Hematopoietic multipotent progenitor cell treated with erythropoietin and hydrocortisone succinate and interleukin-3 and kit ligand, for 15 days (in vitro differentiated cells): ENCODE results near the gene KDM5B.
A peak's percentile ranks its signal among the peaks of the same experiment; 100 is the strongest.
"Not testable (repeated sequence)": the region's sequence is repeated elsewhere in the genome, so short reads cannot be mapped to it uniquely, and the experiment has no call there.

Source experiments
- DNase-seq: peaks from one replicate; pipeline ENCODE4 v3.0.0-alpha.2; 2015; ENCODE audit warnings: low spot score

Gene KDM5B

GRCh38 chr1:202791077-202791747, 17.0 kb downstream of the KDM5B start:
- DNase-seq: no peak

DNA sequence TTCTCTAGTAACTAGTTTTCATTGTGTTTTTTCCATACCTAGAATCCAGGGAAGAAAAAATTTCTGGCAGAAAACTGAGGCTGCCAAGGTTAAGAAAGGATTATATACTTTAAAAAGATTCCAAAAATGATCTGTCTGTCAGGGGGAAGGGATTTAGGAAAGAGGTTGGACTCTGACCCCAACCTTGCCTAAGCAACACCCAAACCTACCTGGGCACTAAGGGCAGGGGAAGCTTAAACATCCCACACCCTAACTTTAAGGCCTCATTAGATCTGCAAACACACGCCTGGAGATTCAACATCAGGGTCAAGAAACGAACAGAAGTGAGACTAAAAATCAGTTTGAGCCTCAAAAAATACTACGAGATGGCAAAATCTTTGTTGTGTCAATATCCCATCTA, 19.4 kb downstream of the KDM5B start:
- DNase-seq: no peak

DNA sequence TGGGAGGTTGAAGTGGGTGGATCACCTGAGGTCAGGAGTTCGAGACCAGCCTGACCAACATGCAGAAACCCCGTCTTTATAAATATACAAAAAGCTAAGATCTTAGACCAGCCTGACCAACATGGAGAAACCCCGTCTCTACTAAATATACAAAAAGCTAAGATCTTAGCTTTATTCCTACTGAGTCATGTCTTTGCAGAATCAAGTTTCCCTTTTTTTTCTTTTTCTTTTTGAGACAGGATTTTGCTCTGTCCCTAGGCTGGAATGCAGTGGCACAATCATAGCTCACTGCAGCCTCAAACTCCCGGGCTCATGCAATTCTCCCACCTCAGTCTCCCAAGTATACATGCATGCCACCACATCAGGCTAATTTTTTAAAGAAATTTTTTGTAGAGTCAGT, 21.4 kb downstream of the KDM5B start:
- DNase-seq: no peak

- no peak for DNase-seq
These were observed 27.0 kb downstream of the KDM5B start for GRCh38 chr1:202781180-202781579.

- no peak for DNase-seq
These were observed 38.1 kb downstream of the KDM5B start for GRCh38 chr1:202770135-202770534.

DNA sequence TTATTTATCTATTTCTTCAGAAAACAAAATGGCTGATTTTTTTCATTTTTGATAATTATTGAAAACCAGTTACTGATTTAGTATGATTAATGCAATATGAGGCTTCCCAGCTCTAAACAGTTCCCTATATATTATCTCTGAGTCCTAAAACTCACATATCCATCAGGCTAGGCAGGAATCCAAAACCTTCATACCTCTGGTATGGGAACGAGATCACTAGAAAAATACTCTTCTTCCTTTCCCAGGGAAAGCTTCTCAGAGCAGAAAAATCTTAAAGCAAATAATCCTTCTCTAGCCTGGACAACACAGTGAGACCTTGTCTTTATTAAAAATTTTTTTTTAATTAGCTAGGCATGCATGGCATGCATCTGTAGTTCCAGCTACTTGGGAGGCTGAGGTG, 42.5 kb downstream of the KDM5B start:
- no peak for DNase-seq

DNA sequence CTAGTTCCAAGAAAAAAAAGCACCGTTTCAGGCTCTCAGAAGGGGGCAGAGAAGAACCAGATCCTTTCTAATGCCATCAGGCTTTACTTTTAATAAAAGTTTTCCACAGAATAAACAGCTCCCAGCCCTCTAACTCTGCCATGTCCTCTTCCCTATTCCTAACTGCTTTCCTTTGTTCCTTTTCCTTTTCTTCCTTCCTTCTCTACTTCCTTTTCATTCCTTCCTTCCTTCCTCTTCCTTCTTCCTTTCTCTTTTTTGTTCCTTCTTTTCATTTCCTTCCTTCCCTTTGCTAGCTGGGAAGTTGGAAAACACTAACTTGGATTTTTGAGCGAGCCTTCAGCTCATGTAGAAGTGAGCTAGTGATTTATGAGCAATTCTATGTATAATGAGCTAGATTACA, 46.2 kb downstream of the KDM5B start:
- DNase-seq: no peak

DNA sequence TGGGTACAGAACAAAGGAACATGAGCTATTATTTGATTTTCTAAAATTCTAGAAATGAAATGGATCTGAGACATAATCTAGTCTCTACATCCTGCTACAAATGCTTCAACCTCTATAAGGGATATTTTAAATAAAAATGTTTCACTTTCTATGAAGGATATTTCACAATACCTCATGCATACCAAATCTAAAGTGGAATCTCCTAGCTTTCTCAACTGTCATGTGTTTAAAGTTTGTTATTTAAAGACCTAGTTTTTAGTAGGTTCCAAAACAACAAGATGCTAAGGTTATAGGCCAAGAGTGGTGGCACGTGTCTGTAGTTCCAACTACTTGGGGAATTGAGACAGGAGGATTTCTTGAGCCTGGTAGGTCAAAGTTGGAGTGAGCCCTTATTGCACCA, 47.6 kb downstream of the KDM5B start:
- no peak for DNase-seq

GRCh38 chr1:202756391-202756790, 51.8 kb downstream of the KDM5B start:
- no peak for DNase-seq

DNA sequence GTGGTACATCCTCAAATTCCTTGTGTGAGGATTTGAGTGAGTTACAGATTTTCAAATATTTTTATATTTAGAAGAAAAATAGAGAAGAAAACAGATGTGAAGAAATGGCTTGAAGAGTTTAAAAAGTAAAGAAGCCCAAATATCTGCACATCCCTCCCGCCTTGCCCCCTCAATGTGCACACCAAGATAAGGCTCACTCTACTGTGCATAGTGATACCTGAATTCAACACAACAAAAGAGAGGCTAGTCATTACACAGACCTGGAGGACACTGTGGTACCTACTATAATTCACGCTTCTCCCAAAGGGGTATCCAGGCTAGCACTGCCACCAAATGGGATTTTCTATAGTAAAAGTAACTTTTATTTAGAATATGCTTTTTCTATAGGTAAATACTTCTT, 53.9 kb downstream of the KDM5B start:
- peak; percentile 14 for DNase-seq

- DNase-seq: no peak
These were observed 55.4 kb downstream of the KDM5B start for GRCh38 chr1:202752774-202753173.

DNA sequence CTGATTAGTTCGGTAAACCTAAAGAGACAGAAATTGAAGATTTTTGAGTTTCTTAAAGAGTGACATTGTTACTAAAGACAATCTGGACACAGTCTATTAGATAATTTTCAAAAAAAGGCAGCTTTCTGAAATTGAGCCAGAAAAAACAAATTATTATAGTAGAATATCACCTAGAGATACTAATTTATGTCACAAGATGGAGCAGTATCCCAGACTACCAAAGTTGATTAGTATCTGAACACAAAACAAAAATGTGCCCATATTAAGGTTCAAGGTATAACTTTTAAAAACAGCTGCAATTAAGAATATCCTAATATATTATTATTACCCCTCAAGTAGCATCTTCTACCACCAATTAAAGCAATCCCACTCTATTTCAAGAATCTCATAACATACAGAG, 57.5 kb downstream of the KDM5B start:
- no peak for DNase-seq

- DNase-seq: no peak
These were observed 58.2 kb downstream of the KDM5B start for GRCh38 chr1:202750024-202750423.

DNA sequence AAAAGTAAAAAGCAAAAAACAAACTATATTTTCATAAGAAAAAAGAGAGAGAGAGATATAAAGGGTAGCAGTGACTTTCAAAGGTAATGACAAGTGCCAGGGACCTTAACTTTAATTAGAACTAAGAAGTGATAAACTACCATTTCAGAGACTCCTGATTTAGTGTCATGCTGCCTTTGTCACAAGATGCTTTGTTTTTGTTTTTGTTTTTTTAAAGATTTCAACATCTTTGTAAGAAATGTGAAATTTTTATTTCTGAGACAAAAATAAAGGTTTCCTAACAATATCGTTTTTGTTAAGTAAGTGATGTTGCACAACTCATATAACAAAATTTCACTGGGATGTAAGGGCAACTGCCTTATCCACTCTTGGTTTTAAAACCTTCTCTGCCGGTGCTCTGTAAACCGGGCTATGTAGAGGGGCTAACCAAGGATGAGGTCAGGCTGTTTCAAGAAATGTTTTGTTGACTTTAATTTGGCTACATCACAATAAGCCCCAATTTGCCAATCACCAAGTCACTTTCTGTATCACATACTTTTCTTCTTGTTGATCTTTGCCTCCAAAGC, 62.8 kb downstream of the KDM5B start:
- no peak for DNase-seq

DNA sequence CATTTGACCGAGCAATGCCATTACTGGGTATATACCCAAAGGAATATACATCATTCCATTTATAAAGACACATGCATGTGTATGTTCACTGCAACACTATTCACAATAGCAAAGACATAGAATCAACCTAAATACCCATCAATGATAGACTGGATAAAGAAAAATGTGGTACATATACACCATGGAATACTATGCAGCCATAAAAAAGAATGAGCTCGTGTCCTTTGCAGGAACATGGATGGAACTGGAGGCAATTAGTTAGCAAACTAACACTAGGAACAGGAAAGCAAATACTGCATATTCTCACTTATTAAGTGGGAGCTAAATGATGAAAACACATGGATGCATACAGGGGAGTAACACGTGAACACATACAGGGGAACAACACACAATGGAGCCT, 63.5 kb downstream of the KDM5B start:
- not testable (repeated sequence) for DNase-seq

DNA sequence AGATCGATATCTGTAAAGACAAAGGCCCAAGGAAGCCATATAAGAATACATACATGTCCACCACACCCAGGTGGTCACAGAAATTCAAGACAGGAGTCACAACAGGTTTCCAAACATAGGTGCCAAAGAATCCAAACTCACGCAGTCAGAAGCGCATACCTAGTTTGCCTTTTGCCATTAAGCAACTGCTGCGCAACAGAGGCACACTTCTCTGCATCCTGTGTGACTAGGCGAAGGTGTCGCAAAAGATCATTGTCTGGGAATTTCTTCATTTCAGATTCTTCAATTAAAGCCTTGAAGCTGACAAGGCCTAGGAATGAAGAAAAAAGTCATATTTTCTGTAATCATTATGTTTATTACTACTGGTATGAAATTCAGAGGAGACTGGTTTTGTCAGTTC, 65.7 kb downstream of the KDM5B start:
- no peak for DNase-seq

DNA sequence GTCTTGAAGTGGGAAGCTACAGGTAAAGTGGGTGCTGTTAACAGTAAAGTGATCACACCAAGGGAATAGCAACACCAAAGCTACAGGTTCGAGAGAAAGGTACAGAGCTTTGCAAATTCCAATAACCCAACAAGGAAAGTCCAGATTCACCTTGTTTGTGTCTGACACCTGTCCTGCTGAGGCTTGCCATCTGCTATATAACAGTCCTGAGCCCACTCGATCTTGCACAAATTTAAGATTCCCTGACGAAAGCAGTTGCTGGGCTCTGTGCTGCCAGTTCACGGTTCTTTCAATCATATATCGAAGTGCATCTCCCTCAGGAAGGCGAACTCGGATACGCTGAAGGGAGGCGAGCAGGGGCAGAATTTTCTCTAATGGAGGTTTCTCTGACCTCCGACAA, 75.0 kb downstream of the KDM5B start:
- no peak for DNase-seq

- no peak for DNase-seq
These were observed 79.3 kb downstream of the KDM5B start for GRCh38 chr1:202728951-202729350.

DNA sequence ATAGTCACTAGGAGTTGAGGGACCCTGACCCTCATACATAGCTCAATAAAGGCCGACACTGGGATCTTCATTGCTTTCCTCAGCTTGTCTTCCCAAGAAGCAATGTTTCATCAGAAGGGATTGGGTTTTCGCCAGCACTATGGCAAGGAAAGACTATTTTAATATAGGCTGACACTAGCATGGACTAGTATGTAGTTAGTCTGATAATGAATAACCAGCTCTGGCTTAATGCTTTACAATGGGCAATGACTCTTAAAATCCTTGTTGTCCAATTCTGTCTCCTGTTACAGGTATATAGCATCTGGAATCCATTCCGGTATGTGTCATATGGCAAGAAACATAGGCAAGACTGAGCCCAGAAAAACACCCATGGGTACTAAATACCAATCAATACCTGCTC, 82.7 kb downstream of the KDM5B start:
- DNase-seq: no peak

DNA sequence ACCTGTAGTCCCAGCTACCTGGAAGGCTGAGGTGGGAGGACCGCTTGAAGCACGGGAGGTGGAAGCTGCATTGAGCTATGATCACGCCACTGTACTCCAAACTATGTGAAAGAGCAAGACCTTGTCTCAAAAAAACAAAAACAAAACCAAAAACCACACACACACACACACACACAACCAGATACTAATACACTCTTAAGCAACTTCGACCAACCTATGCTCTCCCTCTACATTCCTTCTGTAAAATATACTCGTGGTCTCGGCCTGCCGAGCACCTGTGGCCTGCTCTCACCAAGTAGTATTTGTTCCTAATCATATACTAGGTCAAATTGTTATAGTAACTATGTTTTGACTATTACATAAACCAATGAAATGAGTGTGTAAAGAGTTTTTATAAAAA, 84.5 kb downstream of the KDM5B start:
- no peak for DNase-seq

- not testable (repeated sequence) for DNase-seq
These were observed 85.2 kb downstream of the KDM5B start for GRCh38 chr1:202723046-202723445.

GRCh38 chr1:202716654-202717053, 91.6 kb downstream of the KDM5B start:
- no peak for DNase-seq

DNA sequence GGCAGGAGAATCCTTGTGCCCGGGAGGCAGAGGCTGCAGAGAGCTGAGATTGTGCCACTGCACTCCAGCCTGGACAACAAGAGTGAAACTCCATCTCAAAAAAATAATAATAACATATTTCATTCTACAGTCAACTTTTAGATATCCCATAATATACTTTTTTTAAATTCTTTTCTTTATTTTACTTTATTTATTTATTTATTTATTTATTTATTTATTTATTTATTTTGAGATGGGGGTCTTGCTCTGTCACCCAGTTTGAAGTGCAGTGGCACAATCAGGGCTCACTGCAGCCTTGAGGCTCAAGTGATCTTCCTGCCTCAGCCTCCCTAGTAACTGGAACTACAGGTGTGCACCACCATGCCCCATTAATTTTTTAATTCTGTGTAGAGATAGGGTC, 94.0 kb downstream of the KDM5B start:
- DNase-seq: not testable (repeated sequence)

DNA sequence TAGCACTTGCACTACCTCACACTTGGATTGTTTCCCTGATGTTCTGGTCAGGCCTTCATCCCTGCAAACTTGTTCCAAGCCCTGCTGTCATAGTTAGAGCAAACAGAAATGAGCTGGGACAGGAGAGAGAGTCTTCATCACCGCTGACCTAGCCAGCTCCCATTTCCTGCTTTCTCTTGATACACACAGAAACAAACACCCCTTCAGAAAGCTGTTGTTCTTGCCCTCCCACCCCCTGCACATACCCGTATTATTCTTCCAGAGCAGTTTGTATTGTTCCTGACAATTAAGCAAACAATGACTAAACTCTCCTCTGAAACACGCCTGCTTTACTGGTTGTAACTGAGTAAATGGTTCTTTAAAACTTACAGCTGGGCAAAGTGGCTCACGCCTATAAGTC, 95.1 kb downstream of the KDM5B start:
- DNase-seq: no peak
